Peyer's patch (tissue), 4 donors: ENCODE results near the gene TMIE.

Source experiments
- POLR2A ChIP-seq, 2 donors: fragments of 450-650 bp; IDR thresholded peaks; one replicate each; pipeline ENCODE4 v1.5.1; 2017; ENCODE audit warnings: antibody characterized with exemption in 2 of 2, mild to moderate bottlenecking in 2 of 2, moderate library complexity in 2 of 2
- TF ChIP-seq, protein P1 (sequence below), 6 experiments: fragments of 450-650 bp in 4 of 6; fragments of 200-600 bp in 2 of 6; sonication (generic) in 1 of 6; IDR thresholded peaks; one replicate each; pipeline ENCODE4 v1.5.1; 2017 to 2019; ENCODE audit warnings: antibody characterized with exemption in 6 of 6, mild to moderate bottlenecking in 3 of 6, moderate library complexity in 1 of 6

DNA sequence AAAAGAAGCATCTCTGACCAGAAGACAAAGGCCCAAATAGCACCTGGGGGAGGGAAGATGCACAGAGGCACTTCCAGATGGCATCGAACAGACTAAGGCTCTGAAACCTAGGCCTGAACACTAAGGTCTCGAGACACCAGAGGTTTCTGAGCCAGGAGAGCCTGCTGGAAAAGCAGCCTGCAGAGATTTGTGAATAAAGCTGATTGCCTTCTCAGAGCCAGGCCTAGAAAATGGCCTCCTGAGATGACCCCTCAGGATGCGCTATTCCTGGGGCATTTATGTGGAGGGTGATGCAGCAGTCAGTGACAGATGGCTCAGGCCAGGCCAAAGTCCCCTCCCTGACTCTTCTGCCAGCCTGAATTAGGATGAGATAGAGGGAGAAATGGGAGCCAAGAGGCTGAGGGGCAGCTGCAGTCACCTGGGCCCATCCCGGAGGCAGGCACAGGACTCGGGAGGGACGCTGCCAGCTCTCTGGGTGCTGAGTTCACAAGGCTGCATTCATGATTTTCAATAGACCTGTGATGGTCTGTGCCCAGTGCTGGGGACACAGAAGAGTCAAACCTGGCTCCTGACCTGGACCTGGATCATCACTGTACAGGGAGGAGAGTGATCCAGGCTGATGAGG, 9.6 kb downstream of the TMIE start:
- TF ChIP-seq, protein P1, sequence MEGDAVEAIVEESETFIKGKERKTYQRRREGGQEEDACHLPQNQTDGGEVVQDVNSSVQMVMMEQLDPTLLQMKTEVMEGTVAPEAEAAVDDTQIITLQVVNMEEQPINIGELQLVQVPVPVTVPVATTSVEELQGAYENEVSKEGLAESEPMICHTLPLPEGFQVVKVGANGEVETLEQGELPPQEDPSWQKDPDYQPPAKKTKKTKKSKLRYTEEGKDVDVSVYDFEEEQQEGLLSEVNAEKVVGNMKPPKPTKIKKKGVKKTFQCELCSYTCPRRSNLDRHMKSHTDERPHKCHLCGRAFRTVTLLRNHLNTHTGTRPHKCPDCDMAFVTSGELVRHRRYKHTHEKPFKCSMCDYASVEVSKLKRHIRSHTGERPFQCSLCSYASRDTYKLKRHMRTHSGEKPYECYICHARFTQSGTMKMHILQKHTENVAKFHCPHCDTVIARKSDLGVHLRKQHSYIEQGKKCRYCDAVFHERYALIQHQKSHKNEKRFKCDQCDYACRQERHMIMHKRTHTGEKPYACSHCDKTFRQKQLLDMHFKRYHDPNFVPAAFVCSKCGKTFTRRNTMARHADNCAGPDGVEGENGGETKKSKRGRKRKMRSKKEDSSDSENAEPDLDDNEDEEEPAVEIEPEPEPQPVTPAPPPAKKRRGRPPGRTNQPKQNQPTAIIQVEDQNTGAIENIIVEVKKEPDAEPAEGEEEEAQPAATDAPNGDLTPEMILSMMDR (IDR thresholded peaks at IDR 0.05): no peak
- TF ChIP-seq POLR2A (IDR thresholded peaks at IDR 0.05): no peak
